GM21447 (cell line): Measurements from ENCODE around the gene TARP.
"Not testable (repeated sequence)": the region's sequence is repeated elsewhere in the genome, so short reads cannot be mapped to it uniquely, and the experiment has no call there.

ENCODE experiments used
- ATAC-seq: cut with Tn5 transposase; IDR thresholded peaks from one replicate; pipeline ENCODE4 v1.9.1; 2021; ENCODE audit not compliant: unreplicated experiment

Gene TARP

GRCh38 chr7:38299275-38299931 is 26.0 kb upstream of the TARP start:
- ATAC-seq, result no peak

- peak; percentile 67 for ATAC-seq
Observed at GRCh38 chr7:38296059-38296857, 22.8 kb upstream of the TARP start.

- no peak for ATAC-seq
Observed at GRCh38 chr7:38294926-38295325, 21.5 kb upstream of the TARP start.

GRCh38 chr7:38292442-38292841 is 19.0 kb upstream of the TARP start:
- ATAC-seq, result no peak

GRCh38 chr7:38291650-38292049 is 18.2 kb upstream of the TARP start:
- ATAC-seq, result no peak

GRCh38 chr7:38291117-38291647 is 17.7 kb upstream of the TARP start:
- ATAC-seq, result no peak

GRCh38 chr7:38284553-38284952 is 11.1 kb upstream of the TARP start:
- no peak for ATAC-seq

GRCh38 chr7:38283809-38284208 is 10.4 kb upstream of the TARP start:
- no peak for ATAC-seq

- no peak for ATAC-seq
Observed at GRCh38 chr7:38283107-38283506, 9.7 kb upstream of the TARP start.

GRCh38 chr7:38282081-38282480 is 8.6 kb upstream of the TARP start:
- no peak for ATAC-seq

- ATAC-seq, result no peak
Observed at GRCh38 chr7:38281266-38281665, 7.8 kb upstream of the TARP start.

- ATAC-seq, result no peak
Observed at GRCh38 chr7:38280707-38281106, 7.3 kb upstream of the TARP start.

- ATAC-seq, result no peak
Observed at GRCh38 chr7:38280000-38280399, 6.6 kb upstream of the TARP start.

- ATAC-seq, result no peak
Observed at GRCh38 chr7:38276096-38276877, 2.9 kb upstream of the TARP start.

- no peak for ATAC-seq
Observed at GRCh38 chr7:38274927-38275620, 1.6 kb upstream of the TARP start.

- no peak for ATAC-seq
Observed at GRCh38 chr7:38274486-38274885, 1.1 kb upstream of the TARP start.

GRCh38 chr7:38270405-38270804 is 3.0 kb downstream of the TARP start:
- ATAC-seq, result not testable (repeated sequence)

GRCh38 chr7:38269704-38270346 is 3.6 kb downstream of the TARP start:
- ATAC-seq, result not testable (repeated sequence)

- not testable (repeated sequence) for ATAC-seq
Observed at GRCh38 chr7:38265958-38266357, 7.5 kb downstream of the TARP start.

GRCh38 chr7:38264602-38265001 is 8.8 kb downstream of the TARP start:
- ATAC-seq, result not testable (repeated sequence)
